Activated CD4-positive, alpha-beta memory T cell treated with anti-CD3 and anti-CD28 coated beads for 36 hours (primary cell): ENCODE results near the gene PIK3C2G. TPM values are rescaled to one million over a fixed set of nuclear protein-coding genes. Genes with fewer than 3 reads are reported as not detected.

Experiments
- CTCF ChIA-PET: fragments of 350-600 bp; sonication (Branson Sonifier 250); formaldehyde crosslinking; loops from one replicate; lab custom pipeline; 2021; ENCODE audit warnings: antibody characterized with exemption, inconsistent platforms; lab: Charles Lee
- POLR2A ChIA-PET: fragments of 350-600 bp; sonication (Branson Sonifier 250); formaldehyde crosslinking; loops from one replicate; lab custom pipeline; 2021; ENCODE audit warnings: antibody characterized with exemption; lab: Charles Lee
- DNase-seq: peaks from one replicate; pipeline ENCODE4 v3.0.0-alpha.2; 2020
- H3K27ac Mint-ChIP-seq: one replicate; pipeline ENCODE4 v1.8.0; 2021; ENCODE audit warnings: mixed read lengths
- H3K27me3 Mint-ChIP-seq: one replicate; pipeline ENCODE4 v1.8.0; 2021; ENCODE audit warnings: mixed read lengths
- H3K36me3 Mint-ChIP-seq: one replicate; pipeline ENCODE4 v1.8.0; 2021; ENCODE audit warnings: mixed read lengths
- H3K4me1 Mint-ChIP-seq: one replicate; pipeline ENCODE4 v1.8.0; 2021; ENCODE audit warnings: low read depth, mixed read lengths
- H3K4me3 Mint-ChIP-seq: one replicate; pipeline ENCODE4 v1.8.0; 2021; ENCODE audit warnings: mild to moderate bottlenecking, mixed read lengths
- H3K9me3 Mint-ChIP-seq: one replicate; pipeline ENCODE4 v1.8.0; 2021; ENCODE audit warnings: mixed read lengths
- intact Hi-C: fragments of 100-400 bp; cut with micrococcal nuclease; formaldehyde crosslinking; loops from one replicate; pipeline ENCODE4 v1.15.1; 2023
- total RNA-seq, 2 experiments: library from RNA; stranded (reverse); gene quantifications; one replicate each; pipeline ENCODE4 v1.2.3, GENCODE V29; 2021

Gene PIK3C2G
- total RNA-seq, 2 experiments from 2014 or later, result not detected

- H3K9me3 Mint-ChIP-seq, result no peaks in the 10 kb centered on the region
- intact Hi-C loops, result no loop called here
- POLR2A ChIA-PET, result no interaction called here
- no peaks in the 10 kb centered on the region for H3K27me3 Mint-ChIP-seq
- H3K4me3 Mint-ChIP-seq, result no peak overlapping the region
- no peaks in the 10 kb centered on the region for H3K36me3 Mint-ChIP-seq
- CTCF ChIA-PET, result no interaction called here
- no peaks in the 10 kb centered on the region for H3K4me1 Mint-ChIP-seq
- H3K27ac Mint-ChIP-seq, result no peak overlapping the region
- no peak for DNase-seq
These were observed 4.1 kb upstream of the PIK3C2G start for GRCh38 chr12:18257251-18257650.

- Mint-ChIP-seq H3K9me3 (no peaks in the 10 kb centered on the region), H3K4me3 (no peak overlapping the region), H3K36me3 (no peaks in the 10 kb centered on the region), H3K27ac (no peak overlapping the region), H3K4me1 (no peaks in the 10 kb centered on the region), H3K27me3 (no peaks in the 10 kb centered on the region)
- ChIA-PET CTCF (interaction anchor here (1.1 kb wide), 1 partner anchor 9 kb away, joined by 3 read pairs; no protein-coding TSS in a partner anchor), POLR2A (no interaction called here)
- intact Hi-C loops, result no loop called here
- no peak for DNase-seq
These were observed 2.4 kb upstream of the PIK3C2G start for GRCh38 chr12:18258929-18259328.

- POLR2A ChIA-PET, result no interaction called here
- no peak for DNase-seq
- Mint-ChIP-seq H3K27me3 (no peaks in the 10 kb centered on the region), H3K9me3 (no peaks in the 10 kb centered on the region), H3K4me3 (no peak overlapping the region), H3K4me1 (no peaks in the 10 kb centered on the region), H3K27ac (no peak overlapping the region), H3K36me3 (no peaks in the 10 kb centered on the region)
- CTCF ChIA-PET, result interaction anchor here (1.1 kb wide), 1 partner anchor 10 kb away, joined by 3 read pairs; no protein-coding TSS in a partner anchor
- intact Hi-C loops, result no loop called here
These were observed 1.2 kb upstream of the PIK3C2G start for GRCh38 chr12:18259906-18260682.

GRCh38 chr12:18261906-18262305 is 588 bp downstream of the PIK3C2G start:
- Mint-ChIP-seq H3K36me3 (no peaks in the 10 kb centered on the region), H3K27me3 (no peaks in the 10 kb centered on the region), H3K4me1 (no peaks in the 10 kb centered on the region), H3K27ac (no peak overlapping the region), H3K4me3 (no peak overlapping the region), H3K9me3 (no peaks in the 10 kb centered on the region)
- intact Hi-C loops, result no loop called here
- CTCF ChIA-PET, result interaction anchor here (0.6 to 2.1 kb wide), 3 partner anchors 12 to 28 kb away, joined by 3 to 7 read pairs (median 5); no protein-coding TSS in a partner anchor
- POLR2A ChIA-PET, result no interaction called here
- no peak for DNase-seq

GRCh38 chr12:18262514-18262913 is 1.2 kb downstream of the PIK3C2G start:
- POLR2A ChIA-PET, result no interaction called here
- intact Hi-C loops, result no loop called here

GRCh38 chr12:18264581-18265075 is 3.3 kb downstream of the PIK3C2G start:
- POLR2A ChIA-PET, result no interaction called here
- DNase-seq, result no peak
- Mint-ChIP-seq H3K9me3 (no peaks in the 10 kb centered on the region), H3K36me3 (no peaks in the 10 kb centered on the region), H3K27ac (no peak overlapping the region), H3K4me1 (no peaks in the 10 kb centered on the region), H3K4me3 (no peak overlapping the region), H3K27me3 (no peaks in the 10 kb centered on the region)
- CTCF ChIA-PET, result no interaction called here
- intact Hi-C loops, result no loop called here

More at GRCh38 chr12:18262514-18262913, 1.2 kb downstream of the PIK3C2G start:
- no peak for DNase-seq
- H3K36me3 Mint-ChIP-seq, result no peaks in the 10 kb centered on the region
- H3K27me3 Mint-ChIP-seq, result no peaks in the 10 kb centered on the region
- CTCF ChIA-PET, result interaction anchor here (0.6 to 2.1 kb wide), 2 partner anchors 12 to 27 kb away, joined by 3 to 7 read pairs; no protein-coding TSS in a partner anchor
- H3K4me1 Mint-ChIP-seq, result no peaks in the 10 kb centered on the region
- H3K9me3 Mint-ChIP-seq, result no peaks in the 10 kb centered on the region
- no peak overlapping the region for H3K27ac Mint-ChIP-seq
- no peak overlapping the region for H3K4me3 Mint-ChIP-seq

- intact Hi-C loops, result no loop called here
These were observed 6.2 kb downstream of the PIK3C2G start for GRCh38 chr12:18267427-18268099.

GRCh38 chr12:18270958-18271460 is 9.7 kb downstream of the PIK3C2G start:
- DNase-seq, result no peak
- H3K36me3 Mint-ChIP-seq, result no peaks in the 10 kb centered on the region
- intact Hi-C loops, result no loop called here
- H3K4me3 Mint-ChIP-seq, result no peak overlapping the region
- POLR2A ChIA-PET, result no interaction called here
- H3K9me3 Mint-ChIP-seq, result peaks cover 3% of the 10 kb centered on the region
- CTCF ChIA-PET, result no interaction called here
- no peak overlapping the region for H3K27ac Mint-ChIP-seq
- no peaks in the 10 kb centered on the region for H3K4me1 Mint-ChIP-seq
- no peaks in the 10 kb centered on the region for H3K27me3 Mint-ChIP-seq

More at GRCh38 chr12:18267427-18268099, 6.2 kb downstream of the PIK3C2G start:
- DNase-seq, result no peak
- no peaks in the 10 kb centered on the region for H3K27me3 Mint-ChIP-seq
- H3K36me3 Mint-ChIP-seq, result no peaks in the 10 kb centered on the region
- no peaks in the 10 kb centered on the region for H3K4me1 Mint-ChIP-seq
- H3K9me3 Mint-ChIP-seq, result no peaks in the 10 kb centered on the region
- POLR2A ChIA-PET, result no interaction called here
- CTCF ChIA-PET, result interaction anchor here (0.6 kb wide), 1 partner anchor 1001 kb away, joined by 3 read pairs; no protein-coding TSS in a partner anchor
- no peak overlapping the region for H3K27ac Mint-ChIP-seq
- H3K4me3 Mint-ChIP-seq, result no peak overlapping the region

GRCh38 chr12:18275981-18276380 is 14.7 kb downstream of the PIK3C2G start:
- peaks cover 3% of the 10 kb centered on the region for H3K9me3 Mint-ChIP-seq
- CTCF ChIA-PET, result no interaction called here
- POLR2A ChIA-PET, result no interaction called here
- H3K27ac Mint-ChIP-seq, result no peak overlapping the region
- intact Hi-C loops, result no loop called here
- H3K4me1 Mint-ChIP-seq, result no peaks in the 10 kb centered on the region
- no peaks in the 10 kb centered on the region for H3K27me3 Mint-ChIP-seq
- no peak overlapping the region for H3K4me3 Mint-ChIP-seq
- no peak for DNase-seq
- no peaks in the 10 kb centered on the region for H3K36me3 Mint-ChIP-seq

GRCh38 chr12:18277196-18277595 is 15.9 kb downstream of the PIK3C2G start:
- intact Hi-C loops, result no loop called here
- no peaks in the 10 kb centered on the region for H3K27me3 Mint-ChIP-seq
- H3K9me3 Mint-ChIP-seq, result peaks cover 3% of the 10 kb centered on the region
- no peak overlapping the region for H3K27ac Mint-ChIP-seq
- CTCF ChIA-PET, result no interaction called here
- DNase-seq, result no peak
- POLR2A ChIA-PET, result no interaction called here
- H3K4me1 Mint-ChIP-seq, result no peaks in the 10 kb centered on the region
- no peak overlapping the region for H3K4me3 Mint-ChIP-seq
- H3K36me3 Mint-ChIP-seq, result no peaks in the 10 kb centered on the region

- no peaks in the 10 kb centered on the region for H3K36me3 Mint-ChIP-seq
- H3K9me3 Mint-ChIP-seq, result no peaks in the 10 kb centered on the region
- no peaks in the 10 kb centered on the region for H3K4me1 Mint-ChIP-seq
- intact Hi-C loops, result no loop called here
- H3K27me3 Mint-ChIP-seq, result no peaks in the 10 kb centered on the region
- DNase-seq, result no peak
- no peak overlapping the region for H3K27ac Mint-ChIP-seq
- CTCF ChIA-PET, result no interaction called here
- no peak overlapping the region for H3K4me3 Mint-ChIP-seq
- POLR2A ChIA-PET, result no interaction called here
These were observed 19.4 kb downstream of the PIK3C2G start for GRCh38 chr12:18280728-18281127.

- POLR2A ChIA-PET, result no interaction called here
- no peak overlapping the region for H3K4me3 Mint-ChIP-seq
- CTCF ChIA-PET, result no interaction called here
- H3K27me3 Mint-ChIP-seq, result no peaks in the 10 kb centered on the region
- no peaks in the 10 kb centered on the region for H3K4me1 Mint-ChIP-seq
- H3K36me3 Mint-ChIP-seq, result no peaks in the 10 kb centered on the region
- no peak overlapping the region for H3K27ac Mint-ChIP-seq
- intact Hi-C loops, result no loop called here
- no peaks in the 10 kb centered on the region for H3K9me3 Mint-ChIP-seq
- no peak for DNase-seq
These were observed 20.6 kb downstream of the PIK3C2G start for GRCh38 chr12:18281941-18282340.
